GM12891 (cell line): Measurements from ENCODE around the gene TNFSF13.
A peak's percentile ranks its signal among the peaks of the same experiment; 100 is the strongest.
"Not testable (repeated sequence)": the region's sequence is repeated elsewhere in the genome, so short reads cannot be mapped to it uniquely, and the experiment has no call there.

ENCODE experiments used
- DNase-seq: peaks from one replicate; pipeline ENCODE4 v3.0.0; 2011; ENCODE audit warnings: low spot score; ENCODE audit not compliant: insufficient read length
- FAIRE-seq: peaks from 2 replicates; lab custom pipeline; 2011; peaks lifted over from hg19 to GRCh38; lab: Jason Lieb, UNC
- PAX5 ChIP-seq: IDR thresholded peaks from 2 replicates; pipeline ENCODE4 v1.6.1; 2011; ENCODE audit warnings: low read length, moderate library complexity, mild to moderate bottlenecking; ENCODE audit not compliant: insufficient read depth, severe bottlenecking
- POLR2A ChIP-seq: IDR thresholded peaks from 2 replicates; pipeline ENCODE4 v1.6.1; 2011; ENCODE audit warnings: low read depth, low read length, control low read depth
- POLR2AphosphoS5 ChIP-seq: IDR thresholded peaks from 2 replicates; pipeline ENCODE4 v1.6.1; 2011; ENCODE audit warnings: low read depth, low read length, control low read depth
- POU2F2 ChIP-seq: IDR thresholded peaks from 2 replicates; pipeline ENCODE4 v1.6.1; 2011; ENCODE audit warnings: low read depth, mild to moderate bottlenecking, control low read depth, low read length, moderate library complexity
- SPI1 ChIP-seq: IDR thresholded peaks from 2 replicates; pipeline ENCODE4 v1.6.1; 2011; ENCODE audit warnings: low read depth, low read length, control low read depth
- TAF1 ChIP-seq: IDR thresholded peaks from 2 replicates; pipeline ENCODE4 v1.6.1; 2011; ENCODE audit warnings: low read depth, low read length, control low read depth

The TNFSF13 gene

GRCh38 chr17:7589891-7590691, 31.5 kb downstream of the TNFSF13 start, which contains the start of gene SOX15:
TSS of gene SOX15 (minus strand) at chr17:7590094. CDS start at chr17:7589676, 418 bp downstream.
- FAIRE-seq (no peak), DNase-seq (no peak)
- no peak for TF ChIP-seq PAX5
- no peak for TF ChIP-seq POU2F2
- TF ChIP-seq POLR2A = no peak
- 0 out of 2 replicates have a peak, but pooled peaks have one; percentile 5 for TF ChIP-seq POLR2AphosphoS5

- TF ChIP-seq TAF1 = no peak
- TF ChIP-seq POU2F2 = no peak
- TF ChIP-seq SPI1 = no peak
- no peak for TF ChIP-seq PAX5
- TF ChIP-seq POLR2AphosphoS5 = no peak
- TF ChIP-seq POLR2A = no peak
- FAIRE-seq (no peak), DNase-seq (no peak)
Observed at GRCh38 chr17:7590743-7591142, 32.2 kb downstream of the TNFSF13 start.

GRCh38 chr17:7591596-7591995, 33.0 kb downstream of the TNFSF13 start:
- DNase-seq (no peak), FAIRE-seq (no peak)

GRCh38 chr17:7592422-7593021, 34.0 kb downstream of the TNFSF13 start:
- TF ChIP-seq SPI1 (no peak), POU2F2 (no peak), TAF1 (no peak), POLR2A (no peak), POLR2AphosphoS5 (no peak), PAX5 (no peak)
- FAIRE-seq = no peak
- no peak for DNase-seq

More at GRCh38 chr17:7591596-7591995, 33.0 kb downstream of the TNFSF13 start:
- no peak for TF ChIP-seq PAX5
- TF ChIP-seq POLR2A = peak; percentile 59; the same call in 1 of the 2 replicates
- no peak for TF ChIP-seq TAF1
- peak; percentile 22; the same call in 1 of the 2 replicates for TF ChIP-seq POU2F2

- TF ChIP-seq TAF1 = no peak
- TF ChIP-seq POU2F2 = no peak
- no peak for TF ChIP-seq POLR2AphosphoS5
- TF ChIP-seq SPI1 = no peak
- TF ChIP-seq PAX5 = no peak
- no peak for TF ChIP-seq POLR2A
- DNase-seq = no peak
- FAIRE-seq = no peak
Observed at GRCh38 chr17:7593296-7593695, 34.7 kb downstream of the TNFSF13 start.

GRCh38 chr17:7597561-7597960, 39.0 kb downstream of the TNFSF13 start:
- not testable (repeated sequence) for DNase-seq, FAIRE-seq

- DNase-seq = no peak
- TF ChIP-seq TAF1 = no peak
- no peak for TF ChIP-seq SPI1
- no peak for TF ChIP-seq PAX5
- no peak for TF ChIP-seq POLR2AphosphoS5
- TF ChIP-seq POU2F2 = no peak
- no peak for TF ChIP-seq POLR2A
- FAIRE-seq = no peak
Observed at GRCh38 chr17:7606280-7606679, 47.7 kb downstream of the TNFSF13 start.

- DNase-seq = no peak
- no peak for TF ChIP-seq POLR2AphosphoS5
- TF ChIP-seq POLR2A = no peak
- TF ChIP-seq SPI1 = no peak
- TF ChIP-seq PAX5 = no peak
- no peak for TF ChIP-seq TAF1
- no peak for FAIRE-seq
Observed at GRCh38 chr17:7610641-7611040, 52.1 kb downstream of the TNFSF13 start.
